ENCODE results near the gene TMEM140. TPM values are rescaled to one million over a fixed set of nuclear protein-coding genes. Genes with fewer than 3 reads are reported as not detected.

The TMEM140 gene
- total and polyA plus RNA-seq, 9 of the 15 experiments (the other 6 are each of a cell fraction or from before 2014, with no cell fraction given): 0.03 to 0.82 (median 0.23) TPM

DNA sequence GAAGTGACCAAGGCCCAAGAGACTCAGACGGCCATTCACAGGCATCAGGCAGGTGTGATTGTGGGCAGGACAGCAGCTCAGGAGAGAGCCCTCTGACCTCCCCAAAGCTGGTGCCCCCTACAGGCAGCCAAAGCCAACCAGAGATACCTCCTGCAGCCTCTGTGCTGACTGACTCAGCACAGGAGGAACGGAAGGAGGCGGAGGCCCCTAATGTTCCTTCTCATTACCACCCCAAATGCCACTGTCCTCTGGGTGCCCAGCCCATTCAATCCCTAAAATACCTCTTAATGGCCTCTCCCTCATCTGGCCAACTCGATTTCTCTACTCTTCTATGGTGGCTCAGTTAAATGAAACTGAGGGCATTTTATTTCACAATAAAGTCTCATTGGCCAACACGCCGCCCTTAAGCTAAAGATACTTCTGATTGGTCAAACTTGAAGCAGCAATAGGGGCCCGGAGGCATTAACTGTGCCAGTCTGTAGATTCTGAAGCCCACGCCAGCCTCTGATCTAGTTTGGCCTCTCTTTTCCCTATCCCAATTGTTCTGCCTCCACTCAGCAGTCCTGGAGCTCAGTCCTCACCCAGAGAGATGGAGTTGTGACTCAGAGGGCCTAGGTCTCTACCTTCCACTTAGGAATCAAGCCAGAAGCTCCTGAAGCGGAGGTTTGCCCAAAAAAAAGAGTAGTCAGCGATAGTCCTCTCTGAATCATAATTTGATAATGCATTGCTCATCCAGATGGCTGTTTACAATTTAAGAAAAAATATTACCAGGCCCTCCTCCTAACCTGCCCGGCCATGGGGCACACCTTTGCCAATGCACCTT, 21.5 kb downstream of the TMEM140 start (continued):
- TF ChIP-seq PRDM10 (IDR thresholded peaks at IDR 0.05; ENCODE audit: partially characterized antibody): no peak
- TF ChIP-seq NFIX (CRISPR knock-in tag; IDR thresholded peaks at IDR 0.05; ENCODE audit: low read depth): no peak
- TF ChIP-seq ZFP1 (CRISPR knock-in tag; IDR thresholded peaks at IDR 0.05): no peak
- TF ChIP-seq, protein P1, sequence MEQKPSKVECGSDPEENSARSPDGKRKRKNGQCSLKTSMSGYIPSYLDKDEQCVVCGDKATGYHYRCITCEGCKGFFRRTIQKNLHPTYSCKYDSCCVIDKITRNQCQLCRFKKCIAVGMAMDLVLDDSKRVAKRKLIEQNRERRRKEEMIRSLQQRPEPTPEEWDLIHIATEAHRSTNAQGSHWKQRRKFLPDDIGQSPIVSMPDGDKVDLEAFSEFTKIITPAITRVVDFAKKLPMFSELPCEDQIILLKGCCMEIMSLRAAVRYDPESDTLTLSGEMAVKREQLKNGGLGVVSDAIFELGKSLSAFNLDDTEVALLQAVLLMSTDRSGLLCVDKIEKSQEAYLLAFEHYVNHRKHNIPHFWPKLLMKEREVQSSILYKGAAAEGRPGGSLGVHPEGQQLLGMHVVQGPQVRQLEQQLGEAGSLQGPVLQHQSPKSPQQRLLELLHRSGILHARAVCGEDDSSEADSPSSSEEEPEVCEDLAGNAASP (IDR thresholded peaks at IDR 0.05): no peak
- TF ChIP-seq ARID3B (CRISPR knock-in tag; IDR thresholded peaks at IDR 0.05; ENCODE audit: borderline replicate concordance): no peak
- TF ChIP-seq SMARCA4 (IDR thresholded peaks at IDR 0.05): peak; percentile 21; the same call in 1 of the 2 replicates
- TF ChIP-seq ESRRB (CRISPR knock-in tag; IDR thresholded peaks at IDR 0.05; ENCODE audit: borderline replicate concordance): no peak
- TF ChIP-seq ZNF699 (CRISPR knock-in tag; IDR thresholded peaks at IDR 0.05; ENCODE audit: insufficient replicate concordance): no peak
- TF ChIP-seq MITF (IDR thresholded peaks at IDR 0.05): no peak
- TF ChIP-seq XRCC4 (IDR thresholded peaks at IDR 0.05; ENCODE audit: extremely low read depth, insufficient read depth, insufficient read length): no peak
- 0 out of 2 replicates have a peak, but pooled peaks have one; percentile 25 for TF ChIP-seq SUPT5H (IDR thresholded peaks at IDR 0.05)
- peak; percentile 48; the same call in 1 of the 2 replicates for TF ChIP-seq POLR2AphosphoS5 (IDR thresholded peaks at IDR 0.05; ENCODE audit: control insufficient read depth, insufficient read depth, low read depth, low read length)
- no peak for TF ChIP-seq ZKSCAN8 (CRISPR knock-in tag; IDR thresholded peaks at IDR 0.05)
- peak; percentile 28; the same call in 1 of the 2 replicates for TF ChIP-seq ZBTB7A (IDR thresholded peaks at IDR 0.05; ENCODE audit: borderline replicate concordance, control insufficient read depth, low read depth, low read length)
- no peak for TF ChIP-seq SAP30 (IDR thresholded peaks at IDR 0.05; ENCODE audit: borderline replicate concordance, insufficient read depth, low read depth, low read length, poor library complexity, severe bottlenecking)
- no peak for TF ChIP-seq ZNF584 (CRISPR knock-in tag; IDR thresholded peaks at IDR 0.05; ENCODE audit: low read depth)

All from K562 (cell line).